Stimulated activated naive CD4-positive, alpha-beta T cell treated with Interleukin-2 at 50 U/mL for 16 hours (primary cell): Measurements from ENCODE around the gene PIGH.
"Not testable (repeated sequence)": the region's sequence is repeated elsewhere in the genome, so short reads cannot be mapped to it uniquely, and the experiment has no call there.

ENCODE experiments used
- DNase-seq: peaks from one replicate; lab custom pipeline; 2025; lab: John Stamatoyannopoulos, UW

PIGH gene

DNA sequence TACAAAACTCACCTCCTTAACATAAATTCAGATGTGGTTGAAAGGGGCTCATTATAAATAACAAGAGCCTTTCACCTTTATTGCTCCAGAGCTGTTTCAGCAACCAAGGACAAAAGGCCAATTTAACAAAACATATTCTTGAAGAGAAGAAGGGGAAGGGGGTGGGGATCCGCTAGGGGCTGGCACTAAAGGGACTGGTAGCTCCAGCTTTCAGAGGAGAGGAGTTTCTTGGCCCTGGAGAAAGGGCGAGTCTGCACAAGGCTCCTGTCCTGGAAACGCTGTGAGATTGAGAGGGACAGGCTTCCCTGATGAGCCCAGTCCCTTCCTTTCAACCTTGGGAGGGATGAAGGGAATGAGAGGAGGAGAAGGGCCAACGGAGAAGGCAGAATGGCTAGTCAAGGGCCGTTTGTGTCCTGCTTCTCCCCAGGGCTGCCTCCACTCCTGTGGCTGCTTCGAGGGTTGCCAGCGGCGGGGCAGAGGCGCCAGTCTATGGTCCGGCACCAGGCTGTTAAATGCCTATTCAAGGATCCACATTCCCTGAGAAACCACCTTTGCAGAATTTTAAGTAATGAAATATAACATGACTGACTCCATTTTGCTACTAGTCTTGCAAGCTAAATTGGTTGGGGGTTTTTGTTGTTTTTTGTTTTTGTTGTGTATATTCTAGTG lies 9.7 kb upstream of the PIGH start:
- DNase-seq: no peak

DNA sequence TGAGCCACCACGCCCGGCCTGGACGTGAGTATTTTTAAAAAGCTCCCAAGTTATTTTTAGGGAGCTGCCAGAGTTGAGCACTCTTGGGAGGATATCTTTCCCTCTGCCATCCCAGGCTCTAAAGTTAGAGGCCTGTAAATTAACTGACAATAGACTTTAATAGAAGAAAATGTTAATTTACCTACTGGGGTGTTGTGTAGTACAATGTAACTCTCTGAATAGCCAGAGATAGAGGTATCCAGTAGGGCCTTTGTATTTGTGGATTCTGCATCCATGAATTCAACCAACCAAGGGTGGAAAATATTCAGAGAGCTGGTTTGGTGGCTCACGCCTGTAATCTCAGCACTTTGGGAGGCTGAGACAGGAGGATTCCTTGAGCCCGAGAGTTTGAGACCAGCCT lies 7.6 kb upstream of the PIGH start:
- no peak for DNase-seq

- DNase-seq: no peak
Observed at GRCh38 chr14:67602995-67603545, 3.0 kb upstream of the PIGH start.

- no peak for DNase-seq
Observed at GRCh38 chr14:67602076-67602475, 2.0 kb upstream of the PIGH start.

DNA sequence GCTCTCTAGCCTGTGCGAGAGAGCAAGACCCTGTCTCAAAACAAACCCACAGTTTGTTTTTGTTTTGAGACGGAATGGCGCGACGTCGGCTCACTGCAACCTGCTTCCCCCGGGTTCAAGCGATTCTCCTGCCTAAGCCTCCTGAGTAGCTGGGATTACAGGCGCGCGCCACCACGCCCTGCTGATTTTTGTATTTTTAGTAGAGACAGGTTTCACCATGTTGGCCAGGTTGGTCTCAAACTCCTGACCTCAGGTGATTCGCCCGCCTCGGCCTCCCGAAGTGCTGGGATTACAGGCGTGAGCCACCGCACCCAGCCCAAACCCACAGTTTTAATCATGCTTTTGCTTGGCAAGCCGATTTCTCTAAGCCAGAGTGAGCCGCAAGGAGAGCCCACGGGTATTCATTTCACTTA lies 500 bp upstream of the PIGH start:
- not testable (repeated sequence) for DNase-seq

- DNase-seq: no peak
Observed at GRCh38 chr14:67595392-67595791, 4.7 kb downstream of the PIGH start.

- DNase-seq: not testable (repeated sequence)
Observed at GRCh38 chr14:67593650-67594049, 6.4 kb downstream of the PIGH start.

DNA sequence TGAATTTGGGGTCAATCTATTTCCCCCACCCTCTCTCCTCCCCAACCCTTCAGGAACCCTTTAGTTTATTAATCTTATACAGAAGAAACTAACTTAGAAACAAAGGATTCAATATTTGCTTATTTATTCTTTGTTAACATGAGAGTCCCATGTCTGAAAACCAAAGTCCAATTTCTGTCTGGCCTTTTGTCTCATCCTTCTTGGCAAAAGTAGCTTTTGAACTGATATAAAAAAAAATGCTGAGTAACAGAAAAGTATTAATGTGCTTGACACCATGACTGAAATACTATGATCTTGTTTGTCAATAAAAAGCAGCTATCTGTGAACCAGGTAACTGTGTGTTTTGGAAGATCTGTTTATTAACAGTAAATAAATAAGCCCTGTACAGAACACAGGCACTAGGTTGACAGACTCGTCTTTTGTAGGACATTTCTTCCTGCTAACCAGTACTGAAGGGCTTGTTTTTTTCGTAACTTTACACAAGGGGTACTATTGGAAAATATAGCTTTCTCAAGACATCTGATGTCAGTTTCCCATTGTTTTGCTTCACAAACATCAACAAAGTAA lies 10.8 kb downstream of the PIGH start:
- no peak for DNase-seq

GRCh38 chr14:67586369-67586768 lies 13.7 kb downstream of the PIGH start:
- no peak for DNase-seq

GRCh38 chr14:67584978-67585377 lies 15.1 kb downstream of the PIGH start:
- no peak for DNase-seq

DNA sequence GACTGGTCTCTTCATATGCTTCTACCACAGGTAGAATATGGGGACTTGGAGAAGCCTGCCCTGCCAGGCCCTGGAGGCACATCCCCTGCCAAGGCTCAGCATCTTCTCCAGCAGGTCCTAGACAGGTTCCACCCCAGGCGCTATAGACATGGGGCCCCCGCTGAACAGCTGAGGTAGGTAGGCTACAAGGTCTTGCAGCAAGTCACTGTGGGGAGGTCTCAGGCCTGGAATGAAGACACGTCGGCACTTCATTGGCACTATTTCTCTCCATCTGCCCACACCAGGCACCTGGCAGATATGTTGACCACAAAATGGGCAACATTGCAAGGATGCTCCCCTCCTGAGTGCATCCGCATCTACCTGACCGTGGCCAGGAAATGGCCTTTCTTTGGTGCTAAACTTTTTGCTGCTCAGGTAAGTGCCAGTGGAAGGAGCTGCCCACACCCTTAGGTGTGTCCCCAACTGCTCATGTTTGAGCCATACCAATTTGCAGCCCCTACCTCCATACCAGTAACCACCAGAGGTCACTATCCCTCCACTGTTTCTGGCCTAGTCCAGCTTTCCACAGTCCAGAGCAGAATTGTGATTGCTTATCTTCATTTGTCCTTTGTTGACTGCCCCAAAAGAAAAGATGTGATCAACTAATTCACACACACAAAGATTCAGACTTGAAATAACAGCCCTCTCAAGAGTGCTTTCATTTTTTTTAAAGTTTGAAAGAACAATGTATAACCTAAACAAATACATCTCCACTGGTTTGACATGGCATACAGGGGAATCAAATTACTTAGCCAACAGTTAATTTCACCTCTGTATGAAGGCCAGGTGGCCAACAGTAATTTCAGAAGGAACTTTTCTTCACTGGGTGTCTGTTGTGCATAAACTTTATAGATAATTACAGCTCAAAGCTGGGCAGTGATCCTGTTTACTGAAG lies 16.1 kb downstream of the PIGH start:
- no peak for DNase-seq

- no peak for DNase-seq
Observed at GRCh38 chr14:67582061-67582460, 18.0 kb downstream of the PIGH start.

- DNase-seq: no peak
Observed at GRCh38 chr14:67581643-67582042, 18.4 kb downstream of the PIGH start.

DNA sequence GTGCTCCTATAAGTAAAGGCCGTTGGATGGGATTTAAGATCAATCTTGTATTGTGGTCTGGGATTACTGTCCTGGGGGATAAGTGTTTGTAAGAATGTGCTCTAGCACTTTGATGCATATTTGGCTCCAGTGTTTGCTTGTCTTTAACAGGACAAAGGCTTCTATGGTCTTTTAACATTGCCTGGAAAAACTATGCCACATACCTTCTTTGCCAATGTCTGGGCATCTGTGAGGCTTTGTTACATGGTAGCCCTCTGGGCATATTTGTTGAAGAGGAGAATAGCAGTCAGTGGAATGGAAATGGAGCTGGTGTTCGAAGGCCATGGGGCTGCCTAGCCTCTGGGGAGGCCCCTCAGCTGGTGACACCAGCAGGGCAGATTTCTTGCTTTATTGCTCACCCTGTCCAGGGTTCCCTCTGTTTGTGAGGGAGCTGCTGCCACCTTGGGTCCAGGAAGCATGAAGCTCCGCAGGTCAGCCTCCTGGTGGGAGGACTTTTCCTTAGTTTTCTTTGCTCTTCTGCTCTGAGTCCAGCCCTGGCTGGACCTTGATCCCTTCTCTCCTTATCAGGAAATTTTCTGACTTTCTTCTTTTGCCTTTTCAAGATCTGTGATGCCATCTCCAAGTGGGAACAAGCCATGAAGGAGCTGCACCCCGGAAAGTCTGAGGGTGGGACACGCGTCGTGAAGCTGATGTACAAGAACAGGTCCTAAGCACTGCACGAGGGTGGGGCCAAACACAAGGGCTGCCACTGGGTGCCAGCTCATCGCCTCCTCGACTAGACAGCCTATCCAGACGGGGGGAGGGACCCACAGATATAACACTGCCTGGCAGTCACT lies 19.5 kb downstream of the PIGH start:
- no peak for DNase-seq

- DNase-seq: no peak
Observed at GRCh38 chr14:67579636-67580035, 20.4 kb downstream of the PIGH start.

DNA sequence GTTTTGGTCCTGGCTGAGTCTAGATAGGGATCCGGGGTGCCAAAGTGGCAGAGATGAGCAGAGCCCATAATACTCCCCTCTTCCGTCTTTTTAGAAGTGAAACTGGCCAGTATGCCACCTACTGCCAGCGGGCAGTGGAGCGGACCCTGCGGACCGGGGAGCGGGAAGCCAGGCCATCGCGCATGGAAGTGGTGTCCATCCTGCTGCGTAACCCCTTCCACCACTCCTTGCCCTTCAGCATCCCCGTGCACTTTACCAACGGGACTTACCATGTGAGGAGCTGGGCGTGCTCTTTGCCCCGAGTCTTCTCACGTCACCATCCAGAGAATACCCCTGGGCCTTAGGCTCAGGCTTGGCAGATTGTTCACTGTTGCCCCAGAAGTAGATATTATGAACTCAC lies 21.0 kb downstream of the PIGH start:
- no peak for DNase-seq

DNA sequence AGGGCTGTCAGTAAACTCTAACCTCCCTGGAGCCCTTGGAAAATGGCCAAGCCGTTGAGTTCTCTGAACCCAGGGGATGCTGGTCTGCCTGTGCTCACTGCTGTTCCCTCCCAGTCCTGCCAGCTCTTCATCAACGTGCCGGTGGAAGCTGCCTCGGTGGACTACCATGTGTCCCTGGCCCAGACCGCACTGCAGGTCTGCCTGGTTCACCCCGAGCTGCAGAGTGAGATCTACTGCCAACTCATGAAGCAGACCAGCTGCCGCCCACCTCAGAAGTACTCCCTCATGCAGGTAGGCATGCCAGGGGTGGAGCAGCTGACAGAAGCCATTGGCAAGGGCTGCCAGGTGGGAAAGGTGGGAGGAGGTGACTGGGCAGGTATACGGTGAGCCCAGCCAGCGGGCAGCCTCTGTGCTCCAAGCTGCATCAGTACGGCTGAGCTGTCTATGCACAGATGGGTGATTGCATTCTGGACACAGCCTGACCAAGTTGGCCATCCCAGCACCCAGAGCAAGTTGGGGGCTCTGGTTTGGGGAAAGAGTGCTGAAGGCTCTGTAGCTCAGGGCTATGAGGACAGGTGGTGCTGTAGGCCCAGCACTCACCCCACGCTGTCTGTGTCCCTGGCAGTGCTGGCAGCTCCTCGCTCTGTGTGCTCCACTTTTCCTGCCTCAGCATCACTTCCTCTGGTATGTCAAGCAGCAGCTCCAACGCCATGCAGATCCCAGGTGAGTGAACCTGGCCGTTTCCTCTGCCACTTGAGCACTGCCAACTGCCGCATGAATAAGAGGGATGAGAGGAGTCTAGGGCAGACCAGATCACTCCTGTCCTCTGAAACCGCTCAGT lies 21.9 kb downstream of the PIGH start:
- DNase-seq: no peak

DNA sequence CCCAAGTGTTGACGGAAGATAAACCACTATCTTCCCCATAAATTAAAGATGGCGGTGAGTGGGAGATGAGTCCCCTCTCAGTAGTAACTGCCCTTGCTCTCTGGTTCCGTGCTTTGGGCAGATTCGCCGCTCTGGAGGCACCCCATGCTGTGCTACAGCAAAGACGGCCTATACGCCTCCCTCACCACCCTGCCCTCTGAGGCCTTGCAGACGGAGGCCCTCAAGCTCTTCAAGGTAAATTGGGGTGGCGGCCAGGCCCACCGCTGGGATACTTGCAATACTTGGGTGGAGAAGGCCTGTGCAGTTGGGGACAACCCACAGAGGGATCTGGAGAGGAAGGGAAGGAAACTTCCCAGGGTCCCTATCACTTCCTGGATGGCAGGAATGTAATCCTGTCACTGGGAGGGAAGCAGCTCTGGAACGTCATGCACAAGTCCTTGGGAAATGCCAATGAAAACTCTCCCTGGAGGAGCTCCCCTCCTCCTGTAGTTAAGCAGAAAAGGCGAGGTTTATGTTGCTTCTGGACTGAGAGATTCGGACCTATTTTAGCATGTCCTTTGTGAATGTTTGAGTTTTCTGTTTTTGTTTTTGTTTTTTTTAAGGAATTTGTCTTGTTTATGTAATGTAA lies 22.8 kb downstream of the PIGH start:
- no peak for DNase-seq

- DNase-seq: no peak
Observed at GRCh38 chr14:67576216-67576955, 23.7 kb downstream of the PIGH start.

GRCh38 chr14:67575684-67576083 lies 24.4 kb downstream of the PIGH start:
- DNase-seq: no peak
